Large intestine (tissue), 3 donors: ENCODE results near the gene ANKRD13B. TPM values are rescaled to one million over a fixed set of nuclear protein-coding genes. Genes with fewer than 3 reads are reported as not detected.

Source experiments
- DNase-seq, 2 donors: peaks; one replicate each; pipeline versions ENCODE4 v3.0.0 to v3.0.0-alpha.2; 2013
- H3K27ac ChIP-seq: one replicate; pipeline ENCODE4 v1.5.1; 2013; ENCODE audit warnings: low read length
- H3K27me3 ChIP-seq: 2 replicates; pipeline ENCODE4 v1.6.1; 2013; ENCODE audit warnings: low read length; ENCODE audit not compliant: control insufficient read depth, insufficient read depth
- H3K36me3 ChIP-seq: 2 replicates; pipeline ENCODE4 v1.6.1; 2013; ENCODE audit warnings: low read length; ENCODE audit not compliant: control insufficient read depth, insufficient read depth
- H3K4me1 ChIP-seq: one replicate; pipeline ENCODE4 v1.6.1; 2013; ENCODE audit warnings: low read length; ENCODE audit not compliant: control insufficient read depth, insufficient read depth
- H3K4me3 ChIP-seq: one replicate; pipeline ENCODE4 v1.5.1; 2013; ENCODE audit warnings: low read length
- H3K9me3 ChIP-seq: one replicate; pipeline ENCODE4 v1.6.1; 2013; ENCODE audit warnings: mild to moderate bottlenecking, low read depth, low read length, moderate library complexity; ENCODE audit not compliant: control insufficient read depth
- WGBS: methylation state at CpG from one replicate; pipeline ENCODE4 v1.1.5; 2013; ENCODE audit warnings: low lambda C conversion rate; ENCODE audit not compliant: insufficient coverage; 5-methylcytosine and 5-hydroxymethylcytosine counted together
- polyA plus RNA-seq: library from polyadenylated mRNA; unstranded; fragments of 120-200 nt; gene quantifications from one replicate; pipeline ENCODE4 v1.2.1, GENCODE V29; 2013

The ANKRD13B gene
- polyA plus RNA-seq, 1 donor = 8.2 TPM

- Histone ChIP-seq H3K27me3 (no peaks in the 10 kb centered on the region), H3K4me3 (no peak overlapping the region), H3K27ac (no peak overlapping the region), H3K36me3 (peaks cover 12% of the 10 kb centered on the region), H3K9me3 (no peaks in the 10 kb centered on the region), H3K4me1 (no peaks in the 10 kb centered on the region)
- no peak for DNase-seq
Measured at GRCh38 chr17:29652976-29653375, 60.0 kb downstream of the ANKRD13B start.

- H3K27ac ChIP-seq = no peak overlapping the region
- no peak overlapping the region for H3K4me3 ChIP-seq
- no peaks in the 10 kb centered on the region for H3K9me3 ChIP-seq
- peaks cover 12% of the 10 kb centered on the region for H3K36me3 ChIP-seq
- H3K4me1 ChIP-seq = no peaks in the 10 kb centered on the region
- DNase-seq = no peak
- no peaks in the 10 kb centered on the region for H3K27me3 ChIP-seq
- no CpG with 5 or more reads among the region's 1 CpG for WGBS
Measured at GRCh38 chr17:29653995-29654714, 61.2 kb downstream of the ANKRD13B start.

GRCh38 chr17:29655323-29655722, 62.4 kb downstream of the ANKRD13B start:
- Histone ChIP-seq H3K36me3 (peaks cover 11% of the 10 kb centered on the region), H3K4me3 (no peak overlapping the region), H3K9me3 (no peaks in the 10 kb centered on the region), H3K4me1 (no peaks in the 10 kb centered on the region), H3K27ac (no peak overlapping the region), H3K27me3 (no peaks in the 10 kb centered on the region)
- no peak for DNase-seq
- no CpG with 5 or more reads among the region's 6 CpGs for WGBS

- peaks cover 6% of the 10 kb centered on the region for H3K36me3 ChIP-seq
Measured at GRCh38 chr17:29659155-29659554, 66.2 kb downstream of the ANKRD13B start.

GRCh38 chr17:29661213-29661612, 68.3 kb downstream of the ANKRD13B start:
- Histone ChIP-seq H3K27ac (no peak overlapping the region), H3K4me1 (peaks cover 21% of the 10 kb centered on the region), H3K27me3 (no peaks in the 10 kb centered on the region), H3K4me3 (no peak overlapping the region), H3K9me3 (no peaks in the 10 kb centered on the region), H3K36me3 (peaks cover 5% of the 10 kb centered on the region)
- no CpG with 5 or more reads among the region's 2 CpGs for WGBS
- DNase-seq = no peak

More at GRCh38 chr17:29659155-29659554, 66.2 kb downstream of the ANKRD13B start:
- Histone ChIP-seq H3K4me1 (peaks cover 7% of the 10 kb centered on the region), H3K9me3 (no peaks in the 10 kb centered on the region), H3K27ac (no peak overlapping the region), H3K4me3 (no peak overlapping the region), H3K27me3 (no peaks in the 10 kb centered on the region)
- WGBS = 100% methylated on average over 2 of the region's 2 CpGs
- DNase-seq = no peak

- H3K27ac ChIP-seq = peak overlapping the region; percentile 21
Measured at GRCh38 chr17:29663155-29663554, 70.2 kb downstream of the ANKRD13B start.

More at GRCh38 chr17:29663155-29663554, 70.2 kb downstream of the ANKRD13B start:
- WGBS = 60% methylated on average over 1 of the region's 1 CpG
- peak in 1 of 2 donors; percentile 33 for DNase-seq
- Histone ChIP-seq H3K36me3 (peaks cover 10% of the 10 kb centered on the region), H3K27me3 (no peaks in the 10 kb centered on the region), H3K9me3 (no peaks in the 10 kb centered on the region), H3K4me1 (peaks cover 22% of the 10 kb centered on the region), H3K4me3 (no peak overlapping the region)

Other genes starting within 250 kb of the ANKRD13B start
- gene TAOK1, start 202.8 kb upstream of the ANKRD13B start, polyA plus RNA-seq = 22.2 TPM
- 25.6 TPM for gene ABHD15, start 26.1 kb upstream of the ANKRD13B start, polyA plus RNA-seq
- gene TP53I13, start 24.4 kb upstream of the ANKRD13B start, polyA plus RNA-seq = 77.0 TPM
- 37.6 TPM for gene GIT1, start 3.5 kb upstream of the ANKRD13B start, polyA plus RNA-seq
- 2.3 TPM for gene CORO6, start 29.8 kb downstream of the ANKRD13B start, polyA plus RNA-seq